Neural cell (in vitro differentiated cells): ENCODE measurements around the gene BCL2. TPM values are rescaled to one million over a fixed set of nuclear protein-coding genes. Genes with fewer than 3 reads are reported as not detected.

Source experiments
- H2AFZ ChIP-seq: fragments of 200-600, 300-800 bp; sonication (generic), shearing (Covaris generic); 2 replicates; pipeline ENCODE4 v1.6.0; 2014; ENCODE audit warnings: low read depth, mild to moderate bottlenecking, antibody characterized with exemption, low read length, moderate library complexity
- H3F3A ChIP-seq: fragments of 200-600 bp; shearing (Covaris generic); 2 replicates; pipeline ENCODE4 v1.6.1; 2016; ENCODE audit warnings: mild to moderate bottlenecking, moderate library complexity, mixed read lengths, antibody characterized with exemption, low read length; ENCODE audit not compliant: insufficient read depth, poor library complexity, severe bottlenecking
- H3K27ac ChIP-seq: fragments of 200-600, 300-800 bp; sonication (generic), shearing (Covaris generic); 2 replicates; pipeline ENCODE4 v1.5.1; 2014; ENCODE audit warnings: mild to moderate bottlenecking, low read length, moderate library complexity
- H3K27me3 ChIP-seq: fragments of 300-800, 200-600 bp; sonication (generic), shearing (Covaris generic); 2 replicates; pipeline ENCODE4 v1.6.0; 2014; ENCODE audit warnings: mild to moderate bottlenecking, low read depth, low read length, moderate library complexity; ENCODE audit not compliant: insufficient read depth
- H3K36me3 ChIP-seq: fragments of 300-800, 200-600 bp; sonication (generic), shearing (Covaris generic); 2 replicates; pipeline ENCODE4 v1.5.1; 2014; ENCODE audit warnings: mild to moderate bottlenecking, antibody characterized with exemption, low read length, moderate library complexity; ENCODE audit not compliant: insufficient read depth
- H3K4me2 ChIP-seq: fragments of 300-800, 200-600 bp; sonication (generic), shearing (Covaris generic); 2 replicates; pipeline ENCODE4 v1.6.0; 2014; ENCODE audit warnings: mild to moderate bottlenecking, low read length
- H3K4me3 ChIP-seq: fragments of 300-800, 200-600 bp; sonication (generic), shearing (Covaris generic); 2 replicates; pipeline ENCODE4 v1.5.1; 2014; ENCODE audit warnings: mild to moderate bottlenecking, low read length, moderate library complexity
- H3K79me2 ChIP-seq: fragments of 200-600 bp; shearing (Covaris generic); replicated peaks from 2 replicates; pipeline ENCODE4 v1.6.0; 2014; ENCODE audit warnings: mild to moderate bottlenecking, low read length, moderate library complexity; ENCODE audit not compliant: insufficient read depth
- H3K9ac ChIP-seq: fragments of 300-800, 200-600 bp; sonication (generic), shearing (Covaris generic); 2 replicates; pipeline ENCODE4 v1.6.1; 2016; ENCODE audit warnings: mild to moderate bottlenecking, low read length, mixed read lengths
- H3K9me2 ChIP-seq: fragments of 200-600 bp; shearing (Covaris generic); 2 replicates; pipeline ENCODE4 v1.6.1; 2016; ENCODE audit warnings: mild to moderate bottlenecking, low read length, mixed read lengths; ENCODE audit not compliant: insufficient read depth
- H3K9me3 ChIP-seq: fragments of 200-600, 300-800 bp; sonication (generic), shearing (Covaris generic); 2 replicates; pipeline ENCODE4 v1.6.1; 2016; ENCODE audit warnings: mild to moderate bottlenecking, mixed run types, low read length, moderate library complexity, mixed read lengths
- H4K20me1 ChIP-seq: fragments of 200-600 bp; shearing (Covaris generic); 2 replicates; pipeline ENCODE4 v1.6.1; 2016; ENCODE audit warnings: mild to moderate bottlenecking, mixed run types; ENCODE audit not compliant: insufficient read depth
- EP300 ChIP-seq: fragments of 450-650 bp; conservative IDR thresholded peaks from 2 replicates; pipeline ENCODE4 v1.6.1; 2014; ENCODE audit warnings: antibody characterized with exemption, mild to moderate bottlenecking, moderate library complexity; ENCODE audit not compliant: poor library complexity, severe bottlenecking
- EZH2 ChIP-seq: fragments of 200-600, 300-800 bp; shearing (Covaris generic), sonication (generic); IDR thresholded peaks from 2 replicates; pipeline ENCODE4 v1.6.1; 2014; ENCODE audit warnings: antibody characterized with exemption, low read length, borderline replicate concordance, mild to moderate bottlenecking; ENCODE audit not compliant: insufficient read depth, poor library complexity, severe bottlenecking
- MXI1 ChIP-seq: fragments of 450-650 bp; conservative IDR thresholded peaks from 2 replicates; pipeline ENCODE4 v1.6.1; 2014; ENCODE audit warnings: antibody characterized with exemption, mild to moderate bottlenecking; ENCODE audit not compliant: poor library complexity, severe bottlenecking
- POLR2AphosphoS5 ChIP-seq: IDR thresholded peaks from 2 replicates; pipeline ENCODE4 v1.6.1; 2012
- RAD21 ChIP-seq: fragments of 450-650 bp; conservative IDR thresholded peaks from 2 replicates; pipeline ENCODE4 v1.6.1; 2014; ENCODE audit warnings: antibody characterized with exemption, mild to moderate bottlenecking, moderate library complexity
- REST ChIP-seq: IDR thresholded peaks from 2 replicates; pipeline ENCODE4 v1.6.1; 2012; ENCODE audit warnings: borderline replicate concordance
- SMC3 ChIP-seq: fragments of 450-650 bp; conservative IDR thresholded peaks from 2 replicates; pipeline ENCODE4 v1.6.1; 2014; ENCODE audit warnings: antibody characterized with exemption, mild to moderate bottlenecking, moderate library complexity; ENCODE audit not compliant: poor library complexity
- TAF1 ChIP-seq: IDR thresholded peaks from 2 replicates; pipeline ENCODE4 v1.6.1; 2012; ENCODE audit warnings: low read depth
- polyA plus RNA-seq: library from polyadenylated mRNA; depleted of rRNA; stranded (reverse); fragments of >200 nt; gene quantifications from 2 replicates; pipeline ENCODE4 v1.2.3, GENCODE V29; 2014
- TF ChIP-seq, protein P1 (sequence below): fragments of 450-650 bp; IDR thresholded peaks from 2 replicates; pipeline ENCODE4 v1.5.1; 2014; ENCODE audit warnings: antibody characterized with exemption, mild to moderate bottlenecking, moderate library complexity; ENCODE audit not compliant: poor library complexity, severe bottlenecking

BCL2 gene
- polyA plus RNA-seq, 1 donor from 2014 or later = 3.4 TPM

DNA sequence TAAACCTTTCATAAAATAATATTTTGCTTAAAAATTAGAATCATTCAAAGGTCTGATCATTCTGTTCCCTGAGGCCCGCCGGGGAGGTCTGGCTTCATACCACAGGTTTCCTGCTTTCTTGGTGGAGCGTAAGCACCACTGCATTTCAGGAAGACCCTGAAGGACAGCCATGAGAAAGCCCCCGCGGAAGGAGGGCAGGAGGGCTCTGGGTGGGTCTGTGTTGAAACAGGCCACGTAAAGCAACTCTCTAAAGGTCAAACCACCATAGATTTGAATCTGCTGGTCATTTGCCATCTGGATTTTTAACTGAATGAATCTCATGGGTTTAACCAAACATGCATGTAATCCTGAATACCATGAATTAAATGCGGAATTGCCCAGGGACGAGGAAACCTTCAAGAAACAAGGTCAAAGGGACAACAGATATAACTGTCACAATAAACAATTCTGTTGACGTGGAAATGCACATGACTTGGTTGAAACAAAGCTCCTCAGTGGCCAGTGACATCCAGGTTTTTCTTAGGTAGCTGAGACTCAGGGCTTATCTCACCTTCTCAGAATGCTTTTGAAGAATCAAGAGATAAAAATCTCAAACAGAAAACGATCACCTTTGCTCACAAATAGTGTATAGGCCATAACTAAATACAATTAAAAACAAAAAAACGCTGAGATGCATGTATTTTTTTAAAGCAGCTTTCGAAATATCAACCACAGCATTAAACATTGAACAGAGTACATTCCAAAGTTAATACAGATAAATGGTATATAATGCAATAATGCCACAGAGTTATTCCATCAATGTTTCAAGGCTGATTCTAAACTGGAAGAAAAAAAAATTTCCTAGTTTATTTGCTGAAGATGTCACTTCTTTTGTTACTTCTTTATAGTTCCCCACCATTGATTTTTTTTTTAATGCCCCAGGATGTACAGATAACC, 193.2 kb downstream of the BCL2 start:
- Histone ChIP-seq H3K9me2 (no peaks in the 10 kb centered on the region), H3K27me3 (no peaks in the 10 kb centered on the region), H3K9me3 (no peaks in the 10 kb centered on the region), H3K36me3 (no peaks in the 10 kb centered on the region), H3K9ac (no peak overlapping the region), H4K20me1 (no peaks in the 10 kb centered on the region), H2AFZ (no peak overlapping the region), H3K27ac (no peak overlapping the region), H3K4me3 (no peak overlapping the region), H3K4me2 (no peak overlapping the region), H3K79me2 (no peaks in the 10 kb centered on the region), H3F3A (no peaks in the 10 kb centered on the region)
- TF ChIP-seq, protein P1, sequence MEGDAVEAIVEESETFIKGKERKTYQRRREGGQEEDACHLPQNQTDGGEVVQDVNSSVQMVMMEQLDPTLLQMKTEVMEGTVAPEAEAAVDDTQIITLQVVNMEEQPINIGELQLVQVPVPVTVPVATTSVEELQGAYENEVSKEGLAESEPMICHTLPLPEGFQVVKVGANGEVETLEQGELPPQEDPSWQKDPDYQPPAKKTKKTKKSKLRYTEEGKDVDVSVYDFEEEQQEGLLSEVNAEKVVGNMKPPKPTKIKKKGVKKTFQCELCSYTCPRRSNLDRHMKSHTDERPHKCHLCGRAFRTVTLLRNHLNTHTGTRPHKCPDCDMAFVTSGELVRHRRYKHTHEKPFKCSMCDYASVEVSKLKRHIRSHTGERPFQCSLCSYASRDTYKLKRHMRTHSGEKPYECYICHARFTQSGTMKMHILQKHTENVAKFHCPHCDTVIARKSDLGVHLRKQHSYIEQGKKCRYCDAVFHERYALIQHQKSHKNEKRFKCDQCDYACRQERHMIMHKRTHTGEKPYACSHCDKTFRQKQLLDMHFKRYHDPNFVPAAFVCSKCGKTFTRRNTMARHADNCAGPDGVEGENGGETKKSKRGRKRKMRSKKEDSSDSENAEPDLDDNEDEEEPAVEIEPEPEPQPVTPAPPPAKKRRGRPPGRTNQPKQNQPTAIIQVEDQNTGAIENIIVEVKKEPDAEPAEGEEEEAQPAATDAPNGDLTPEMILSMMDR = no peak
- no peak for TF ChIP-seq TAF1
- TF ChIP-seq EZH2 = no peak
- no peak for TF ChIP-seq EP300
- no peak for TF ChIP-seq RAD21
- TF ChIP-seq MXI1 = no peak
- TF ChIP-seq POLR2AphosphoS5 = no peak
- no peak for TF ChIP-seq SMC3
- no peak for TF ChIP-seq REST

DNA sequence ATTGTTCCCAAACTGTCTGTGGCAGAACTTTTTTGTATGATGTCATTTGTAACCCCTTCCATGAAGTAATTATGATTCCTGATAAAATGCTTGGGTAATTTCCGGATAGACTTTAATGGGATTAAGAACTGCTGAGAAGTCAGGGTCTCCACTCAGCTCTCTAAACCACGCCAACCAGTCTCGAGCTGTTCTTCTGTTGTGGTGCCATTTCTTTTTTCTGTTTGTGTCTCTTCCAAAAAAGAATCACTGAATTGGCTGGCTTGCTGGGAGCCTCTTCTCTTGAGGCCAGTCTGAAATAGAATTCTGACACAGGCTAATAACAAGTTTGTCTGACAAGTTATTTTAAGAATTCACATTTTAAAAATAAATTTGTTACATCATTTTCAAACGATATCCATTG, 198.9 kb downstream of the BCL2 start:
- Histone ChIP-seq H3K9me3 (no peaks in the 10 kb centered on the region), H3K79me2 (no peaks in the 10 kb centered on the region), H2AFZ (no peak overlapping the region), H3K9ac (no peak overlapping the region), H3F3A (no peaks in the 10 kb centered on the region), H3K4me2 (no peak overlapping the region), H4K20me1 (no peaks in the 10 kb centered on the region), H3K27ac (no peak overlapping the region), H3K9me2 (no peaks in the 10 kb centered on the region), H3K36me3 (no peaks in the 10 kb centered on the region), H3K4me3 (no peak overlapping the region), H3K27me3 (no peaks in the 10 kb centered on the region)
- TF ChIP-seq TAF1 = no peak
- TF ChIP-seq RAD21 = no peak
- no peak for TF ChIP-seq EP300
- TF ChIP-seq, protein P1 = no peak
- no peak for TF ChIP-seq POLR2AphosphoS5
- no peak for TF ChIP-seq REST
- no peak for TF ChIP-seq SMC3
- TF ChIP-seq MXI1 = no peak
- TF ChIP-seq EZH2 = no peak
